Thyroid gland (tissue), 4 donors: ENCODE results near the gene PCDHA10. TPM values are rescaled to one million over a fixed set of nuclear protein-coding genes. Genes with fewer than 3 reads are reported as not detected.
"Not testable (repeated sequence)": the region's sequence is repeated elsewhere in the genome, so short reads cannot be mapped to it uniquely, and the experiment has no call there.

Source experiments
- DNase-seq, 2 donors: peaks; one replicate each; pipeline ENCODE4 v3.0.0-alpha.2; 2019
- H3K27ac ChIP-seq, 3 donors: fragments of 200-600 bp; sonication (generic); 1 replicate in 2 of 3; 2 replicates in 1 of 3; pipeline ENCODE4 v1.5.1; 2016 to 2019; ENCODE audit warnings: mild to moderate bottlenecking in 1 of 3, moderate library complexity in 1 of 3
- H3K27me3 ChIP-seq: fragments of 200-600 bp; sonication (generic); one replicate; pipeline ENCODE4 v1.5.1; 2019
- H3K36me3 ChIP-seq, 2 donors: fragments of 200-600 bp; sonication (generic); one replicate each; pipeline ENCODE4 v1.5.1; 2016 to 2019
- H3K4me1 ChIP-seq, 2 donors: fragments of 200-600 bp; sonication (generic); one replicate each; pipeline ENCODE4 v1.5.1; 2017 to 2019
- H3K4me3 ChIP-seq, 3 donors: fragments of 200-600 bp; sonication (generic); replicated peaks in 1 of 3; 1 replicate in 2 of 3; 2 replicates in 1 of 3; pipeline ENCODE4 v1.5.1; 2016; ENCODE audit warnings: mild to moderate bottlenecking in 1 of 3
- H3K9me3 ChIP-seq: fragments of 200-600 bp; sonication (generic); one replicate; pipeline ENCODE4 v1.5.1; 2017
- POLR2A ChIP-seq, 2 donors: fragments of 450-650 bp; IDR thresholded peaks; one replicate each; pipeline ENCODE4 v1.6.1; 2017; ENCODE audit warnings: antibody characterized with exemption in 2 of 2, mild to moderate bottlenecking in 2 of 2, moderate library complexity in 1 of 2
- WGBS, 2 donors: methylation state at CpG; one replicate each; pipeline ENCODE4 v1.1.5; 2017; 5-methylcytosine and 5-hydroxymethylcytosine counted together
- intact Hi-C: fragments of 100-400 bp; cut with DNase I; formaldehyde crosslinking; loops from one replicate; pipeline ENCODE4 v1.15.1; 2023
- total RNA-seq, 4 donors: library from RNA; depleted of rRNA; stranded (reverse); fragments of >200 nt; gene quantifications; one replicate each; pipeline ENCODE4 v1.2.3, GENCODE V29; 2016
- TF ChIP-seq, protein P1 (sequence below), 6 experiments: fragments of 200-600 bp in 3 of 6; fragments of 450-650 bp in 3 of 6; sonication (generic) in 3 of 6; IDR thresholded peaks; one replicate each; pipeline ENCODE4 v1.5.1; 2016 to 2019; ENCODE audit warnings: antibody characterized with exemption in 6 of 6, mild to moderate bottlenecking in 2 of 6, inconsistent platforms in 1 of 6, moderate library complexity in 1 of 6

PCDHA10 gene
- total RNA-seq, 4 donors from 2014 or later: 6.0 to 11.8 (median 9.2) TPM

DNA sequence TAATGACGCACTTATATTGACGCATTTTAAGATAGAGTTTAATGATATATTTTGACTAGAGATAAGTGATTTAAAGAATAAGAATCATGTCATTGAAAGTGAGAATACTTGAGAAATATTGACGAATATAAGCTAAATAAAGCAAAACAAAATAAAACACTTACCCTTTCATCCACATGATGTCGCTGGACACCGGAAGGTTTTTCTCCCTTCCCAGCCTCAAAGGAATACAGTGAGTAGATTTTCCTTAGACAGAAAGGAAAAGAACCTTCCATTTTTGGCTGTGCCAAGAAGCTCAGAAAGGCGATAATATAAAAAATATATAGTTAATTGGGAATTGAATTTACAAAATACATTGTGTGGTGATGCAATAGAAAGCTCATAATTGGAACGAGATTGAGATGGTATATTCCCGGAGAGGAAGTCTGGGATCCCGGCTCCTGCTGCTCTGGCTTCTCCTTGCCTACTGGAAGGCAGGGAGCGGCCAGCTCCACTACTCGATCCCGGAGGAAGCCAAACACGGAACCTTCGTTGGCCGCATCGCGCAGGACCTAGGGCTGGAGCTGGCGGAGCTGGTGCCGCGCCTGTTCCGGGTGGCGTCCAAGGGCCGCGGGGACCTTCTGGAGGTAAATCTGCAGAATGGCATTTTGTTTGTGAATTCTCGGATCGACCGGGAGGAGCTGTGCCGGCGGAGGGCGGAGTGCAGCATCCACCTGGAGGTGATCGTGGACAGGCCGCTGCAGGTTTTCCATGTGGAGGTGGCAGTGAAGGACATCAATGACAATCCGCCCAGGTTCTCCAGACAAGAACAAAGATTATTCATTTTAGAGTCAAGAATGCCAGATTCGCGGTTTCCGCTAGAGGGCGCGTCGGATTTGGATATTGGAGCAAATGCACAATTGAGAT is 34.1 kb upstream of the PCDHA10 start, which contains the start of gene PCDHA5:
PCDHA5 (plus strand) TSS at position 239 of the 906 bp plus-strand sequence.
- H3K4me1 ChIP-seq: no peaks in the 10 kb centered on the region
- intact Hi-C loops: no loop called here
- 25 to 26% methylated on average over 37 to 38 of the region's 39 CpGs for WGBS, 2 donors
- TF ChIP-seq POLR2A (IDR thresholded peaks at IDR 0.05): no peak
- TF ChIP-seq, protein P1, sequence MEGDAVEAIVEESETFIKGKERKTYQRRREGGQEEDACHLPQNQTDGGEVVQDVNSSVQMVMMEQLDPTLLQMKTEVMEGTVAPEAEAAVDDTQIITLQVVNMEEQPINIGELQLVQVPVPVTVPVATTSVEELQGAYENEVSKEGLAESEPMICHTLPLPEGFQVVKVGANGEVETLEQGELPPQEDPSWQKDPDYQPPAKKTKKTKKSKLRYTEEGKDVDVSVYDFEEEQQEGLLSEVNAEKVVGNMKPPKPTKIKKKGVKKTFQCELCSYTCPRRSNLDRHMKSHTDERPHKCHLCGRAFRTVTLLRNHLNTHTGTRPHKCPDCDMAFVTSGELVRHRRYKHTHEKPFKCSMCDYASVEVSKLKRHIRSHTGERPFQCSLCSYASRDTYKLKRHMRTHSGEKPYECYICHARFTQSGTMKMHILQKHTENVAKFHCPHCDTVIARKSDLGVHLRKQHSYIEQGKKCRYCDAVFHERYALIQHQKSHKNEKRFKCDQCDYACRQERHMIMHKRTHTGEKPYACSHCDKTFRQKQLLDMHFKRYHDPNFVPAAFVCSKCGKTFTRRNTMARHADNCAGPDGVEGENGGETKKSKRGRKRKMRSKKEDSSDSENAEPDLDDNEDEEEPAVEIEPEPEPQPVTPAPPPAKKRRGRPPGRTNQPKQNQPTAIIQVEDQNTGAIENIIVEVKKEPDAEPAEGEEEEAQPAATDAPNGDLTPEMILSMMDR (IDR thresholded peaks at IDR 0.05): peak in 3 of 6 experiments; percentile 20 to 60 (median 27)
- DNase-seq: peak; percentile 25 to 46
- H3K4me3 ChIP-seq: no peak within 1 kb of the TSS
- no peaks in the 10 kb centered on the region for H3K9me3 ChIP-seq
- no peak within 1 kb of the TSS for H3K27ac ChIP-seq
- H3K36me3 ChIP-seq: no peaks in the 10 kb centered on the region
- no peaks in the 10 kb centered on the region for H3K27me3 ChIP-seq

DNA sequence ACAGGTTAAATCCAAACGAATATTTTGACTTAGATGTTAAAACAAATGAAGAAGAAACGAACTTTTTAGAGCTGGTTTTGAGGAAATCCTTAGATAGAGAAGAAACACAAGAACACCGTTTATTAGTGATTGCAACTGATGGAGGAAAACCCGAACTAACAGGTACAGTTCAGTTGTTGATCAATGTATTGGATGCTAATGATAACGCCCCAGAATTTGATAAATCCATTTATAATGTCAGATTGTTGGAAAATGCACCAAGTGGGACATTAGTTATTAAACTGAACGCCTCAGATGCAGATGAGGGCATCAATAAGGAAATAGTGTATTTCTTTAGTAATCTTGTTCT is 33.4 kb upstream of the PCDHA10 start:
- Histone ChIP-seq H3K4me3 (no peak overlapping the region), H3K36me3 (no peaks in the 10 kb centered on the region), H3K27ac (no peak overlapping the region), H3K4me1 (no peaks in the 10 kb centered on the region), H3K9me3 (no peaks in the 10 kb centered on the region), H3K27me3 (no peaks in the 10 kb centered on the region)
- 24 to 25% methylated on average over 6 of the region's 6 CpGs for WGBS, 2 donors
- no peak for DNase-seq
- TF ChIP-seq POLR2A (IDR thresholded peaks at IDR 0.05): no peak
- TF ChIP-seq, protein P1 (IDR thresholded peaks at IDR 0.05): peak in 1 of 6 experiments; percentile 1
- intact Hi-C loops: no loop called here

DNA sequence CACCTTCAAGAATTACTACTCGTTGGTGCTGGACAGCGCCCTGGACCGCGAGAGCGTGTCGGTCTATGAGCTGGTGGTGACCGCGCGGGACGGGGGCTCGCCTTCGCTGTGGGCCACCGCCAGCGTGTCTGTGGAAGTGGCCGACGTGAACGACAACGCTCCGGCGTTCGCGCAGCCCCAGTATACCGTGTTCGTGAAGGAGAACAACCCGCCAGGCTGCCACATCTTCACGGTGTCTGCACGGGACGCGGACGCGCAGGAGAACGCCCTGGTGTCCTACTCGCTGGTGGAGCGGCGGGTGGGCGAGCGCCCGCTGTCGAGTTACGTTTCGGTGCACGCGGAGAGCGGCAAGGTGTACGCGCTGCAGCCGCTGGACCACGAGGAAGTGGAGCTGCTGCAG is 32.7 kb upstream of the PCDHA10 start:
- WGBS, 2 donors: 16 to 62% methylated on average over 2 to 11 of the region's 48 CpGs
- DNase-seq, H3K9me3 ChIP-seq, H3K36me3 ChIP-seq, H3K27ac ChIP-seq, H3K4me3 ChIP-seq, H3K4me1 ChIP-seq, intact Hi-C loops, H3K27me3 ChIP-seq: not testable (repeated sequence)

DNA sequence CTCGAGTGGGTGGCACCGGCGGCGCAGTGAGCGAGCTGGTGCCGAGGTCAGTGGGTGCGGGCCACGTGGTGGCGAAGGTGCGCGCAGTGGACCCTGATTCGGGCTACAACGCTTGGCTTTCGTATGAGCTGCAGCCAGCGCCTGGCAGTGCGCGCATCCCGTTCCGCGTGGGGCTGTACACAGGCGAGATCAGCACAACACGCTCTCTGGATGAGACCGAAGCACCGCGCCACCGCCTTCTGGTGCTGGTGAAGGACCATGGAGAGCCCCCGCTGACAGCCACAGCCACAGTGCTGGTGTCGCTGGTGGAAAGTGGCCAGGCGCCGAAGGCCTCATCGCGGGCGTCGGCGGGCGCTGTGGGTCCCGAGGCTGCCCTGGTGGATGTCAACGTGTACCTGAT is 32.2 kb upstream of the PCDHA10 start:
- H3K27ac ChIP-seq: no peak overlapping the region
- H3K36me3 ChIP-seq: no peaks in the 10 kb centered on the region
- TF ChIP-seq, protein P1 (IDR thresholded peaks at IDR 0.05): no peak
- TF ChIP-seq POLR2A (IDR thresholded peaks at IDR 0.05): no peak
- intact Hi-C loops: no loop called here
- H3K9me3 ChIP-seq: no peaks in the 10 kb centered on the region
- no peak overlapping the region for H3K4me3 ChIP-seq
- peaks cover 7% of the 10 kb centered on the region for H3K27me3 ChIP-seq
- DNase-seq: no peak
- H3K4me1 ChIP-seq: no peaks in the 10 kb centered on the region
- WGBS, 2 donors: 44 to 64% methylated on average over 18 to 22 of the region's 38 CpGs

DNA sequence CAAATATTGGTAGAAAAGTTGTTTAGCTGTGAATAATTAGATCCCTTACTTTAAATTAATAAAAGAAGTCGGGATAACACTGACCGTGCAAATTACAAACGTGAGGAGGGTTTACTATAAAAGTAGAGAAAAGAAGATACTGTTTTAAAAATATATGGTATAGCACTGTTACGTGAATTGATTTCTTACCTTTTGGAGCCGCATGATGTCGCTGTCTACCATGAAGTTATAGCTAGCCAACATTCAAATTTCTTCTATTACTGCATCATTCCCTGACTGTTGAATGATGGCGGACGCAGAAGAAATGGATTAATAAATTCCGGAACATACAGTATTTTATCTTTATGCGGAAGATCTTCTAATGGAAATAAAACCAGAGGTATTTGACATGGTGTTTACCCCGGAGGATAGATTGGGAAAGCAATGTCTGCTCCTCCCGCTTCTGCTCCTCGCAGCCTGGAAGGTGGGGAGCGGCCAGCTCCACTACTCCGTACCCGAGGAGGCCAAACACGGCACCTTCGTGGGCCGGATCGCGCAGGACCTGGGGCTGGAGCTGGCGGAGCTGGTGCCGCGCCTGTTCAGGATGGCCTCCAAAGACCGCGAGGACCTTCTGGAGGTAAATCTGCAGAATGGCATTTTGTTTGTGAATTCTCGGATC is 27.9 kb upstream of the PCDHA10 start, which contains the start of gene PCDHA6:
PCDHA6 (plus strand) TSS at position 257 of the 658 bp plus-strand sequence; CDS start at position 389, 132 bp downstream.
- TF ChIP-seq, protein P1 (IDR thresholded peaks at IDR 0.05): peak in 2 of 6 experiments; percentile 1 to 20
- TF ChIP-seq POLR2A (IDR thresholded peaks at IDR 0.05): no peak
- Histone ChIP-seq H3K9me3 (no peaks in the 10 kb centered on the region), H3K27ac (no peak within 1 kb of the TSS), H3K4me1 (no peaks in the 10 kb centered on the region), H3K4me3 (peak within 1 kb of the TSS in 1 of 3 donors; percentile 11), H3K27me3 (peaks cover 7% of the 10 kb centered on the region), H3K36me3 (no peaks in the 10 kb centered on the region)
- intact Hi-C loops: no loop called here
- WGBS, 2 donors: 14 to 17% methylated on average over 17 to 25 of the region's 27 CpGs
- no peak for DNase-seq
